Activated naive CD4-positive, alpha-beta T cell (primary cell): Measurements from ENCODE around the gene HLA-DRB1.
"Not testable (repeated sequence)": the region's sequence is repeated elsewhere in the genome, so short reads cannot be mapped to it uniquely, and the experiment has no call there.

ENCODE experiments used
- DNase-seq, 4 experiments: peaks; one replicate each; lab custom pipeline; 2025; lab: John Stamatoyannopoulos, UW

HLA-DRB1 gene

GRCh38 chr6:32558426-32559057, 31.1 kb downstream of the HLA-DRB1 start:
- no peak for DNase-seq

GRCh38 chr6:32554116-32554965, 35.3 kb downstream of the HLA-DRB1 start:
- no peak for DNase-seq

- no peak for DNase-seq
Measured at GRCh38 chr6:32553037-32553742, 36.5 kb downstream of the HLA-DRB1 start.

- no peak for DNase-seq
Measured at GRCh38 chr6:32551410-32551809, 38.2 kb downstream of the HLA-DRB1 start.

- no peak for DNase-seq
Measured at GRCh38 chr6:32539839-32540238, 49.8 kb downstream of the HLA-DRB1 start.

- DNase-seq, result not testable (repeated sequence)
Measured at GRCh38 chr6:32530431-32530793, 59.2 kb downstream of the HLA-DRB1 start.

GRCh38 chr6:32529697-32530430, 59.8 kb downstream of the HLA-DRB1 start, which contains the start of gene HLA-DRB5:
HLA-DRB5 (minus strand) TSS chr6:32530287; CDS start chr6:32530224, 63 bp downstream.
- DNase-seq, result no peak
